IMR-90 (cell line): ENCODE data around the gene SLC26A11. TPM values are rescaled to one million over a fixed set of nuclear protein-coding genes. Genes with fewer than 3 reads are reported as not detected.

ENCODE experiments used
- ATAC-seq: fragments of 200-7000 bp; cut with Tn5 transposase; 2 replicates; pipeline ENCODE4 v1.9.1; 2020; ENCODE audit warnings: low read depth, mild to moderate bottlenecking, moderate library complexity
- BruUV-seq: library from RNA; stranded (reverse); fragments of 400-500 nt; replicated peaks from 2 replicates; lab custom pipeline; 2021; lab: Mats Ljungman, UMichigan
- CTCF ChIA-PET: fragments of 300-600 bp; formaldehyde crosslinking; extraction: SDS; loops from one replicate; lab custom pipeline; 2021; ENCODE audit warnings: antibody characterized with exemption; lab: Yijun Ruan, JAX
- POLR2A ChIA-PET: fragments of 300-600 bp; sonication (Branson Sonifier 250); formaldehyde crosslinking; loops from one replicate; lab custom pipeline; 2022; ENCODE audit warnings: antibody characterized with exemption; ENCODE audit not compliant: unreplicated experiment; lab: Charles Lee
- DNase-seq: peaks from one replicate; pipeline ENCODE4 v3.0.0; 2013
- H2AFZ ChIP-seq: replicated peaks from 2 replicates; pipeline ENCODE3; 2013; ENCODE audit warnings: low read length, mild to moderate bottlenecking; ENCODE audit not compliant: poor library complexity
- H2AK5ac ChIP-seq: 2 replicates; pipeline ENCODE4 v1.6.1; 2013; ENCODE audit warnings: low read depth, low read length, inconsistent platforms
- H2AK9ac ChIP-seq: replicated peaks from 2 replicates; pipeline ENCODE3; 2013; ENCODE audit warnings: mild to moderate bottlenecking, low read depth, low read length, moderate library complexity; ENCODE audit not compliant: poor library complexity
- H2BK120ac ChIP-seq: 2 replicates; pipeline ENCODE4 v1.6.1; 2013; ENCODE audit warnings: low read depth, low read length, inconsistent platforms
- H2BK15ac ChIP-seq: 3 replicates; pipeline ENCODE4 v1.6.1; 2013; ENCODE audit warnings: low read depth, low read length, inconsistent platforms
- H2BK20ac ChIP-seq: 2 replicates; pipeline ENCODE4 v1.6.1; 2013; ENCODE audit warnings: low read depth, mild to moderate bottlenecking, inconsistent platforms, low read length, moderate library complexity
- H2BK5ac ChIP-seq: 2 replicates; pipeline ENCODE4 v1.6.1; 2013; ENCODE audit warnings: mild to moderate bottlenecking, low read depth, low read length, inconsistent platforms; ENCODE audit not compliant: poor library complexity, severe bottlenecking
- H3K14ac ChIP-seq: replicated peaks from 2 replicates; pipeline ENCODE4 v1.6.1; 2013; ENCODE audit warnings: low read depth, low read length, inconsistent platforms
- H3K18ac ChIP-seq: 2 replicates; pipeline ENCODE4 v1.6.1; 2013; ENCODE audit warnings: low read depth, low read length, control low read depth
- H3K23ac ChIP-seq: 2 replicates; pipeline ENCODE4 v1.6.1; 2013; ENCODE audit warnings: low read depth, low read length, inconsistent platforms
- H3K27ac ChIP-seq: 2 replicates; pipeline ENCODE4 v1.5.1; 2013; ENCODE audit warnings: mild to moderate bottlenecking, control low read depth, low read length; ENCODE audit not compliant: insufficient read depth
- H3K27me3 ChIP-seq: 2 replicates; pipeline ENCODE4 v1.6.1; 2013; ENCODE audit warnings: low read length; ENCODE audit not compliant: control insufficient read depth, insufficient read depth
- H3K36me3 ChIP-seq: 2 replicates; pipeline ENCODE4 v1.6.1; 2013; ENCODE audit warnings: low read length, mixed read lengths; ENCODE audit not compliant: control insufficient read depth, insufficient read depth
- H3K4ac ChIP-seq: 2 replicates; pipeline ENCODE4 v1.6.1; 2013; ENCODE audit warnings: low read depth, low read length, inconsistent platforms
- H3K4me1 ChIP-seq: 2 replicates; pipeline ENCODE4 v1.6.1; 2013; ENCODE audit warnings: low read length, mixed read lengths; ENCODE audit not compliant: control insufficient read depth, insufficient read depth
- H3K4me2 ChIP-seq: 2 replicates; pipeline ENCODE4 v1.6.1; 2013; ENCODE audit warnings: low read depth, mild to moderate bottlenecking, control low read depth, low read length, moderate library complexity
- H3K4me3 ChIP-seq: 2 replicates; pipeline ENCODE4 v1.5.1; 2013; ENCODE audit warnings: low read depth, mild to moderate bottlenecking, control low read depth, low read length, moderate library complexity; ENCODE audit not compliant: insufficient read depth
- H3K56ac ChIP-seq: 2 replicates; pipeline ENCODE4 v1.6.1; 2013; ENCODE audit warnings: low read length, inconsistent platforms; ENCODE audit not compliant: insufficient read depth; ENCODE audit errors: extremely low read depth
- H3K79me1 ChIP-seq, 2 experiments: 2 replicates each; pipeline ENCODE4 v1.6.1; 2013; ENCODE audit warnings: low read length in 2 of 2, inconsistent platforms in 1 of 2, low read depth in 1 of 2
- H3K9ac ChIP-seq: 2 replicates; pipeline ENCODE4 v1.6.1; 2013; ENCODE audit warnings: low read depth, low read length, control low read depth
- H3K9me1 ChIP-seq: 2 replicates; pipeline ENCODE4 v1.6.1; 2013; ENCODE audit warnings: low read length, inconsistent platforms; ENCODE audit not compliant: insufficient read depth
- H3K9me3 ChIP-seq: 2 replicates; pipeline ENCODE4 v1.6.1; 2013; ENCODE audit warnings: low read length; ENCODE audit not compliant: control insufficient read depth, insufficient read depth
- H4K20me1 ChIP-seq: 2 replicates; pipeline ENCODE4 v1.6.1; 2013; ENCODE audit warnings: low read length, inconsistent platforms; ENCODE audit not compliant: insufficient read depth
- H4K5ac ChIP-seq: 2 replicates; pipeline ENCODE4 v1.6.1; 2013; ENCODE audit warnings: mild to moderate bottlenecking, low read depth, low read length, control low read depth
- H4K8ac ChIP-seq, 2 experiments: 2 replicates each; pipeline ENCODE4 v1.6.1; 2013; ENCODE audit warnings: low read depth in 2 of 2, low read length in 2 of 2, control low read depth in 1 of 2, inconsistent platforms in 1 of 2
- H4K91ac ChIP-seq: 2 replicates; pipeline ENCODE4 v1.6.1; 2013; ENCODE audit warnings: low read depth, low read length, inconsistent platforms; ENCODE audit not compliant: insufficient read depth
- CEBPB ChIP-seq: IDR thresholded peaks from 2 replicates; pipeline ENCODE4 v1.6.1; 2012; ENCODE audit warnings: low read depth, low read length, improper control_type of control experiment
- CHD1 ChIP-seq: IDR thresholded peaks from 2 replicates; pipeline ENCODE4 v1.6.1; 2012; ENCODE audit warnings: low read depth, low read length, improper control_type of control experiment
- MAZ ChIP-seq: IDR thresholded peaks from 2 replicates; pipeline ENCODE4 v1.6.1; 2012; ENCODE audit warnings: low read depth, mild to moderate bottlenecking, low read length, improper control_type of control experiment, moderate library complexity, borderline replicate concordance
- RCOR1 ChIP-seq: IDR thresholded peaks from 2 replicates; pipeline ENCODE4 v1.6.1; 2012; ENCODE audit warnings: mild to moderate bottlenecking, low read length, improper control_type of control experiment; ENCODE audit not compliant: insufficient replicate concordance
- SMC3 ChIP-seq: fragments of 150-350 bp; IDR thresholded peaks from 2 replicates; pipeline ENCODE4 v1.6.1; 2016; ENCODE audit warnings: low read depth, mild to moderate bottlenecking, antibody characterized with exemption, low read length, moderate library complexity
- WGBS, 2 experiments: methylation state at CpG; one replicate each; pipeline versions ENCODE4 v1.1.5 to v1.1.7; 2013; ENCODE audit warnings: missing lambda C conversion rate in 2 of 2; ENCODE audit not compliant: insufficient read length in 1 of 2; ENCODE audit errors: extremely low coverage in 2 of 2; 5-methylcytosine and 5-hydroxymethylcytosine counted together
- dilution Hi-C: fragments of 300-500 bp; cut with HindIII; formaldehyde crosslinking; loops from one replicate; pipeline ENCODE4 v1.14.3; 2018; ENCODE audit warnings: low sequenced_read_pairs; ENCODE audit not compliant: unreplicated experiment
- in situ Hi-C: fragments of 300-500 bp; cut with MboI; formaldehyde crosslinking; loops from 3 replicates; pipeline ENCODE4 v1.14.3; 2019; ENCODE audit warnings: low sequenced_read_pairs, inconsistent platforms, mixed read lengths
- intact Hi-C: fragments of 100-400 bp; cut with micrococcal nuclease; formaldehyde crosslinking; loops from 2 replicates; pipeline ENCODE4 v1.10.0; 2022
- polyA plus RNA-seq, 3 experiments: library from polyadenylated mRNA; depleted of rRNA; stranded (reverse); fragments of >200 nt; gene quantifications; 2 replicates each; pipeline ENCODE4 v1.2.3, GENCODE V29; 2012; ENCODE audit warnings: low replicate concordance in 1 of 3
- total RNA-seq: library from RNA; depleted of rRNA; stranded (reverse); fragments of >200 nt; gene quantifications from 2 replicates; pipeline ENCODE4 v1.2.3, GENCODE V29; 2012
- TF ChIP-seq, protein P1 (sequence below): fragments of 150-350 bp; IDR thresholded peaks from 2 replicates; pipeline ENCODE4 v1.6.1; 2016; ENCODE audit warnings: low read depth, mild to moderate bottlenecking, low read length, moderate library complexity, borderline replicate concordance
- TF ChIP-seq, protein P2 (sequence below): conservative IDR thresholded peaks from 2 replicates; pipeline ENCODE4 v1.5.1; 2012; ENCODE audit warnings: mild to moderate bottlenecking, low read depth, low read length, improper control_type of control experiment
- TF ChIP-seq, protein P3 (sequence below): fragments of 150-350 bp; IDR thresholded peaks from 2 replicates; pipeline ENCODE4 v1.6.1; 2017; ENCODE audit warnings: mild to moderate bottlenecking, antibody characterized with exemption, low read length, low read depth

SLC26A11 gene
- total and polyA plus RNA-seq, 2 of the 4 experiments (the other 2 are of a cell fraction), result 3.2 to 15.6 TPM

DNA sequence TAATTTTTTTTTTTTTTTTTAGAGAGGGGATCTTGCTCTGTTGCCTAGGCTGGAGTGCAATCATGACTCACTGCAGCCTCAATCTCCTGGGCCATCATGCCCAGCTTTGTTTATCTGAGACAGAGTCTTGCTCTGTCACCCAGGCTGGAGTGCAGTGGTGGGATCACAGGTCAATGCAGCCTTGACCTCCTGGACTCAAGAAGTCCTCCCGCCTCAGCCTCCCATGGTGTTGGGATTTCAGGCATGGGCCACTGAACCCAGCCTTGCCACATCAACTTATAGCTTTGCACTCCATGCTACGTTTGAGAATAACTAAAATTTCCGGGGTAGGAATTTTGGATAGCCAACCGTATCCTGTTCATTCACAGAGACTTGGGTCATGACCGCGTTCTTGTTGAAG lies 71.0 kb downstream of the SLC26A11 start:
- no peak overlapping the region for H3K9ac ChIP-seq
- H4K20me1 ChIP-seq, result no peaks in the 10 kb centered on the region; the same call in 1 of the 2 replicates
- H3K27me3 ChIP-seq, result no peaks in the 10 kb centered on the region
- H2BK120ac ChIP-seq, result no peak overlapping the region
- H2BK5ac ChIP-seq, result no peak overlapping the region
- H4K91ac ChIP-seq, result no peak overlapping the region
- H2BK20ac ChIP-seq, result no peak overlapping the region
- H2AK5ac ChIP-seq, result no peak overlapping the region
- no peak overlapping the region for H4K8ac ChIP-seq
- dilution Hi-C loops (no loop called here), in situ Hi-C loops (no loop called here), intact Hi-C loops (no loop called here)
- peaks cover 77% of the 10 kb centered on the region for H3K36me3 ChIP-seq
- BruUV-seq, result no TSS peak
- no peak overlapping the region for H2AFZ ChIP-seq
- H4K5ac ChIP-seq, result no peak overlapping the region
- no peak overlapping the region for H3K14ac ChIP-seq
- H2BK15ac ChIP-seq, result no peak overlapping the region
- no peak overlapping the region for H3K4me2 ChIP-seq
- ChIA-PET POLR2A (interaction anchor here (0.7 kb wide), 1 partner anchor 30 kb away, joined by 6 read pairs; no protein-coding TSS in a partner anchor), CTCF (no interaction called here)
- 90% methylated on average over 2 of the region's 6 CpGs; no CpG with 5 or more reads in 1 of the 2 experiments for WGBS, 2 experiments
- TF ChIP-seq, protein P1, sequence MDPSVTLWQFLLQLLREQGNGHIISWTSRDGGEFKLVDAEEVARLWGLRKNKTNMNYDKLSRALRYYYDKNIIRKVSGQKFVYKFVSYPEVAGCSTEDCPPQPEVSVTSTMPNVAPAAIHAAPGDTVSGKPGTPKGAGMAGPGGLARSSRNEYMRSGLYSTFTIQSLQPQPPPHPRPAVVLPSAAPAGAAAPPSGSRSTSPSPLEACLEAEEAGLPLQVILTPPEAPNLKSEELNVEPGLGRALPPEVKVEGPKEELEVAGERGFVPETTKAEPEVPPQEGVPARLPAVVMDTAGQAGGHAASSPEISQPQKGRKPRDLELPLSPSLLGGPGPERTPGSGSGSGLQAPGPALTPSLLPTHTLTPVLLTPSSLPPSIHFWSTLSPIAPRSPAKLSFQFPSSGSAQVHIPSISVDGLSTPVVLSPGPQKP, result no peak
- TF ChIP-seq RCOR1 (no peak), CHD1 (no peak), CEBPB (no peak), SMC3 (no peak), MAZ (no peak)
- TF ChIP-seq, protein P2, sequence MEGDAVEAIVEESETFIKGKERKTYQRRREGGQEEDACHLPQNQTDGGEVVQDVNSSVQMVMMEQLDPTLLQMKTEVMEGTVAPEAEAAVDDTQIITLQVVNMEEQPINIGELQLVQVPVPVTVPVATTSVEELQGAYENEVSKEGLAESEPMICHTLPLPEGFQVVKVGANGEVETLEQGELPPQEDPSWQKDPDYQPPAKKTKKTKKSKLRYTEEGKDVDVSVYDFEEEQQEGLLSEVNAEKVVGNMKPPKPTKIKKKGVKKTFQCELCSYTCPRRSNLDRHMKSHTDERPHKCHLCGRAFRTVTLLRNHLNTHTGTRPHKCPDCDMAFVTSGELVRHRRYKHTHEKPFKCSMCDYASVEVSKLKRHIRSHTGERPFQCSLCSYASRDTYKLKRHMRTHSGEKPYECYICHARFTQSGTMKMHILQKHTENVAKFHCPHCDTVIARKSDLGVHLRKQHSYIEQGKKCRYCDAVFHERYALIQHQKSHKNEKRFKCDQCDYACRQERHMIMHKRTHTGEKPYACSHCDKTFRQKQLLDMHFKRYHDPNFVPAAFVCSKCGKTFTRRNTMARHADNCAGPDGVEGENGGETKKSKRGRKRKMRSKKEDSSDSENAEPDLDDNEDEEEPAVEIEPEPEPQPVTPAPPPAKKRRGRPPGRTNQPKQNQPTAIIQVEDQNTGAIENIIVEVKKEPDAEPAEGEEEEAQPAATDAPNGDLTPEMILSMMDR, result no peak
- TF ChIP-seq, protein P3, sequence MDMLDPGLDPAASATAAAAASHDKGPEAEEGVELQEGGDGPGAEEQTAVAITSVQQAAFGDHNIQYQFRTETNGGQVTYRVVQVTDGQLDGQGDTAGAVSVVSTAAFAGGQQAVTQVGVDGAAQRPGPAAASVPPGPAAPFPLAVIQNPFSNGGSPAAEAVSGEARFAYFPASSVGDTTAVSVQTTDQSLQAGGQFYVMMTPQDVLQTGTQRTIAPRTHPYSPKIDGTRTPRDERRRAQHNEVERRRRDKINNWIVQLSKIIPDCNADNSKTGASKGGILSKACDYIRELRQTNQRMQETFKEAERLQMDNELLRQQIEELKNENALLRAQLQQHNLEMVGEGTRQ, result no peak
- H3K23ac ChIP-seq, result no peak overlapping the region
- ATAC-seq (no peak), DNase-seq (no peak)
- H3K4ac ChIP-seq, result no peak overlapping the region
- H3K9me1 ChIP-seq, result peaks cover 5% of the 10 kb centered on the region
- H3K27ac ChIP-seq, result no peak overlapping the region
- no peak overlapping the region for H3K18ac ChIP-seq
- no peaks in the 10 kb centered on the region for H3K4me1 ChIP-seq
- H3K4me3 ChIP-seq, result no peak overlapping the region
- H3K56ac ChIP-seq, result no peak overlapping the region
- H3K79me1 ChIP-seq, result peaks cover 8 to 18% of the 10 kb centered on the region in 2 experiments; a peak in 3 of 4 replicates
- no peak overlapping the region for H2AK9ac ChIP-seq
- H3K9me3 ChIP-seq, result no peaks in the 10 kb centered on the region
